ENCODE data around the gene RELB. TPM values are rescaled to one million over a fixed set of nuclear protein-coding genes. Genes with fewer than 3 reads are reported as not detected.
A peak's percentile ranks its signal among the peaks of the same experiment; 100 is the strongest.

Gene RELB
- total RNA-seq, 8 experiments from 2014 or later, result 1.7 to 15.4 (median 5.4) TPM

DNA sequence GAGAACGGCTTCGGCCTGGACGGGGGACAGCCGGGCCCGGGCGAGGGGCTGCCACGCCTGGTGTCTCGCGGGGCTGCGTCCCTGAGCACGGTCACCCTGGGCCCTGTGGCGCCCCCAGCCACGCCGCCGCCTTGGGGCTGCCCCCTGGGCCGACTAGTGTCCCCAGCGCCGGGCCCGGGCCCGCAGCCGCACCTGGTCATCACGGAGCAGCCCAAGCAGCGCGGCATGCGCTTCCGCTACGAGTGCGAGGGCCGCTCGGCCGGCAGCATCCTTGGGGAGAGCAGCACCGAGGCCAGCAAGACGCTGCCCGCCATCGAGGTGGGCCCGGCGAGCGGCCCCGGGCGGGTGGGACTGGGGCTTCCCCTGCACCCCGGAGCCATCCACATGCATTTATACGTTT lies 10.7 kb downstream of the RELB start:
- WGBS, 10 experiments, result 91 to 100% methylated on average over 6 to 10 of the region's 42 CpGs; no CpG with 5 or more reads in 8 of the 10 experiments
- Histone ChIP-seq H3K4me3 (no peak overlapping the region), H3K27ac (no peak overlapping the region), H3K4me1 (replicated peaks in 1 of 2) (no peaks in the 10 kb centered on the region)
- no peak for ATAC-seq (replicated peaks in 6 of 8)
- in situ Hi-C loops (cut with MboI; ENCODE audit: low pct_unique_long_range_greater_than_20kb in 2 of 9, low sequenced_read_pairs in 9 of 9, unreplicated experiment in 9 of 9), result no loop called here

DNA sequence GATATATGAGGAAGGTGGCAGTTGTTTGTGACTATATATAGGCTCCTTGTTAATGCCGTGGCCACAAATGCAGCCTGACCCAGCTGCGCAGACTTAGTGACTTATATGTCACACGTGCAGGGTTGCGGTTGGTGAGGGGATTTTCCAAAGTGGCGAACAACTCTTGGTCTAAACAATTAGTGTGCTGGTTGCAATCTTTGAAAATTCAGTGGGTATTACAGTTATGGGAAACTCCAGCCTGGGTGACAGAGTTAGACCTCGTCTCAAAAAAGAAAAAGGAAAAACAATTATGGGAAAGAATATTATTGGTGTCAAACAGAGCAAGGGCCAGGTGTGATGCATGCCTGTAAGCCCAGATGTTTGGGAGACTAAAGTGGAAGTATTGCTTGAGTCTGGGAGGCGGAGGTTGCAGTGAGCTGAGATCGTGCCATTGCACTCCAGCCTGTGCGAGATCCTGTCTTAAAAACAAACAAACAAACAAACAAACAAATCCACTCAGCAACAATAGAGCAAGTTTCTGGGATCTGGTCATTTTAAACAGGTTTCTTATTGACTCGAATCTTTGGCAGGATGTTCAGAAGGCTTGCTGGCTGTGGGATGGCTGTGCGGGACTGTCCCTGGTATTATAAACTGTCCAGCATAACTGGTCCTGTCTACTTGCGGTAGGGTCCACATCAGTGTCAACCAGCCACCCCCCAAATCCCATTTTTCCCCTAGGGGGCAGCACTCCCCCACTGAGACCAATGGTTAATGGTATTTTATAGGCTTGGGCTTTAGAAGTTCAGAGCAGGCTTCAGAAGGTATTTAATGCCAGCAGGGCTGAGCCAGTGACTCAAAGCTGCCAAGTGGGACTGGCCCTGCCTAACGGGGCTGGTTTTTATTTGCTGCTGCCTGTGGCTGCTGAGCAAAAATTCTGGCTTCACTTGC lies 15.4 kb downstream of the RELB start:
- Histone ChIP-seq H3K27ac (no peak overlapping the region), H3K4me1 (replicated peaks in 1 of 2) (no peaks in the 10 kb centered on the region), H3K4me3 (no peak overlapping the region)
- ATAC-seq (replicated peaks in 6 of 8), result peak; percentile 73 to 94 (median 90)
- 18 to 73% (median 69%) methylated on average over 3 to 11 of the region's 13 CpGs; no CpG with 5 or more reads in 2 of the 10 experiments for WGBS, 10 experiments
- in situ Hi-C loops (cut with MboI; ENCODE audit: low pct_unique_long_range_greater_than_20kb in 2 of 9, low sequenced_read_pairs in 9 of 9, unreplicated experiment in 9 of 9), result no loop called here

DNA sequence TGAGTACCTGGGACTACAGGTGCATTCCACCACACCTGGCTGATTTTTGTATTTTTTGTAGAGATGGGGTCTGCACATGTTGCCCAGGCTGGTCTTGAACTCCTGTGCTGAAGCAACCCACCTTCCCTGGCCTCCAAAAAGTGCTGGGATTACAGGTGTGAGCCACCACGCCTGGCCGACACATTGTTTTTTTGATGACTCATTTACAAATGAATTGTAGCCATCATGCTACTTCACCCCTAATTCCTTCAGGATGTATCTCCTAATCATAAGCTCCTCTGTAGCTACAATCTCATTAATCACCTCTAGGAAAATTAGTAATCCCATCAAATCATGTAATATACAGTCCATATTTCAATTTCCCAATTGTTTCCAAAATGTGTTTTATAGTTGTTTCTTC lies 17.9 kb downstream of the RELB start:
- no peak overlapping the region for H3K27ac ChIP-seq
- in situ Hi-C loops (cut with MboI; ENCODE audit: low pct_unique_long_range_greater_than_20kb in 2 of 9, low sequenced_read_pairs in 9 of 9, unreplicated experiment in 9 of 9), result no loop called here
- H3K4me1 ChIP-seq (replicated peaks in 1 of 2), result no peaks in the 10 kb centered on the region
- 60 to 84% (median 80%) methylated on average over 1 to 2 of the region's 2 CpGs; no CpG with 5 or more reads in 5 of the 10 experiments for WGBS, 10 experiments
- ATAC-seq (replicated peaks in 6 of 8), result no peak
- no peak overlapping the region for H3K4me3 ChIP-seq

DNA sequence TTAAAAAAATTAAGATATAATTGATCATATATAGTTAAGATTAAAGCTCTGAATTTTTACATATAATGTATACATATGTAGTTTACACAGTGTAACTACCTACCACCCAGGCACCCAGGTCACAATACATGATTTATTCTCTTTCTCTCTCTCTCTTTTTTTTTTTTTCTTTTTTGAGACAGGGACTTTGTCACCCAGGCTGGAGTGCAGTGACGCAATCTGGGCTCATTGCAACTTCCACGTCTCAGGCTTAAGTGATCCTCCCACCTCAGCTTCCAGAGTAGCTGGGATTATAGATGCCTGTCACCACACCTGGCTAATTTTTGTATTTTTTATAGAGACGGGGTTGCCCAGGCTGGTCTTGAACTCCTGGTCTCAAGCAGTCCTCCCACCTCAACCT lies 18.8 kb downstream of the RELB start:
- no peak for ATAC-seq (replicated peaks in 6 of 8)
- WGBS, 10 experiments, result 60 to 100% (median 100%) methylated on average over 1 to 3 of the region's 3 CpGs; no CpG with 5 or more reads in 5 of the 10 experiments
- Histone ChIP-seq H3K27ac (no peak overlapping the region), H3K4me3 (no peak overlapping the region), H3K4me1 (replicated peaks in 1 of 2) (no peaks in the 10 kb centered on the region)
- in situ Hi-C loops (cut with MboI; ENCODE audit: low pct_unique_long_range_greater_than_20kb in 2 of 9, low sequenced_read_pairs in 9 of 9, unreplicated experiment in 9 of 9), result no loop called here

DNA sequence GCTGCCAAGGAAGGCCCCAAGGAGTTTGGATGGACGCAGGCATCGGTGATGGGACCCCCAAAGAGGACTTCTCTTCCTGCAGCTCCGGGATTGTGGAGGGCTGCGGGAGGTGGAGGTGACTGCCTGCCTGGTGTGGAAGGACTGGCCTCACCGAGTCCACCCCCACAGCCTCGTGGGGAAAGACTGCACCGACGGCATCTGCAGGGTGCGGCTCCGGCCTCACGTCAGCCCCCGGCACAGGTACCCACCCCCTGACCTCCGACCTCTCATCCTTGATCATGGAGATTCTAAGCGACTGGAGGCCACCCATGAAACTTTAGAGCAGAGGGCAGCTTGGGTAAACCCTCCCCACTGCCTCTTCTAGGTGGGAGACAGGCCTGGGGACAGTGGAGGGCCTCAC lies 20.7 kb downstream of the RELB start:
- Histone ChIP-seq H3K27ac (no peak overlapping the region), H3K4me1 (replicated peaks in 1 of 2) (no peaks in the 10 kb centered on the region), H3K4me3 (no peak overlapping the region)
- no peak for ATAC-seq (replicated peaks in 6 of 8)
- in situ Hi-C loops (cut with MboI; ENCODE audit: low pct_unique_long_range_greater_than_20kb in 2 of 9, low sequenced_read_pairs in 9 of 9, unreplicated experiment in 9 of 9), result no loop called here
- 53 to 90% (median 79%) methylated on average over 1 to 13 of the region's 14 CpGs; no CpG with 5 or more reads in 4 of the 10 experiments for WGBS, 10 experiments

DNA sequence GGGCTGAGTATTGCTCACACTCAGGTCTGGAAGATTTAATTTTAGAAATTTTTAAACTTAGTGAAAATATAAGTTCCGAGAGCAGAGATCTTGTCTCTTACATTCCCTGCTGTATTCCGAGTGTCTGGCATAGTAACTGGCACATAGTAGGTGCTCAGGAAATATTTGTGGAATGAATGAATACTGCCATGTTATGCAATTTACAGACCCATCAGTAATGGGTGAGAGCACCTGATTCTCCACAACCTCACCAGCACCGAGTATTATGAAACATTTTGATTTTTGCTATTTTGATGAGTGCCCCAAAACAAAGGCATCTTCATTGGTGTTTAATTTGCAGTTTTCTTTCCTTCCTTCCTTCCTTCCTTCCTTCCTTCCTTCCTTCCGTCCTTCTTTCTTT lies 21.8 kb downstream of the RELB start:
- no peak for ATAC-seq (replicated peaks in 6 of 8)
- WGBS, 10 experiments, result 79 to 100% (median 95%) methylated on average over 1 to 3 of the region's 4 CpGs; no CpG with 5 or more reads in 2 of the 10 experiments
- in situ Hi-C loops (cut with MboI; ENCODE audit: low pct_unique_long_range_greater_than_20kb in 2 of 9, low sequenced_read_pairs in 9 of 9, unreplicated experiment in 9 of 9), result no loop called here
- Histone ChIP-seq H3K4me3 (no peak overlapping the region), H3K27ac (no peak overlapping the region), H3K4me1 (replicated peaks in 1 of 2) (no peaks in the 10 kb centered on the region)

DNA sequence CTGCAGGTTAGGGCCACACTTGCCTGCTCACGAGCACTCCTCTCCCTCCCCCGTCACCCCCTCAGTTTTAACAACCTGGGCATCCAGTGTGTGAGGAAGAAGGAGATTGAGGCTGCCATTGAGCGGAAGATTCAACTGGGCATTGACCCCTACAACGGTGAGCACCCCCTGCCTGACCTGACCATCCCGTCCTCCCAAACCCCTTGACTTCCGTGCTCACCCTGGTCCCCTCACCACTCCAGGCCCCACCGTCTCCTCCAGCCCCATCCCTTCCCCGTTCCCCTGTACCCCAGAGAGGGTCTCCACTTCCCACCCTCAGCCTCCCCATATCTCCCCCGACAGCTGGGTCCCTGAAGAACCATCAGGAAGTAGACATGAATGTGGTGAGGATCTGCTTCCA lies 24.0 kb downstream of the RELB start:
- H3K4me3 ChIP-seq, result no peak overlapping the region
- H3K27ac ChIP-seq, result no peak overlapping the region
- no peak for ATAC-seq (replicated peaks in 6 of 8)
- in situ Hi-C loops (cut with MboI; ENCODE audit: low pct_unique_long_range_greater_than_20kb in 2 of 9, low sequenced_read_pairs in 9 of 9, unreplicated experiment in 9 of 9), result no loop called here
- WGBS, 10 experiments, result no CpG with 5 or more reads among the region's 9 CpGs
- no peaks in the 10 kb centered on the region for H3K4me1 ChIP-seq (replicated peaks in 1 of 2)

DNA sequence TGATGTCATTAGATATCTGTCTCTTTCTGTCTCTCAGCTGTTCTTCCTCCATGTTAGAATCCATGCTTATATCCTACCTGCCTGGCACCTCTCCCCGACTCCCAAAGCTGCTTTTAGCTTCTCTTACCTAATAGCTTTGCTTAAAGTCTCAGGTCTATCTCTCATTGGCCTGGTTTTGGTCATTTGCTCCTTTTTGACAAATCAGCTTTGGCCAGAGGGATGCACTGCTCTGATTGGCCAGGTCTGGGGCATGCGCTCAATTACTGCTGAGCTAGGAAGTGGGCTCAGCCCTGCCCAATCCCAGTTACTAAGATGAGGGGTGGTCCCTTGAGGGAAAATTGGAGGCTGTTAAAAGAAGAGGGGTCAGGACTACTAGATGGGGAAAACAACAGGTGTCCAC lies 26.1 kb downstream of the RELB start:
- WGBS, 10 experiments, result 50 to 100% (median 90%) methylated on average over 1 to 2 of the region's 2 CpGs; no CpG with 5 or more reads in 3 of the 10 experiments
- ATAC-seq (replicated peaks in 6 of 8), result peak in 1 of 8 experiments; percentile 26

DNA sequence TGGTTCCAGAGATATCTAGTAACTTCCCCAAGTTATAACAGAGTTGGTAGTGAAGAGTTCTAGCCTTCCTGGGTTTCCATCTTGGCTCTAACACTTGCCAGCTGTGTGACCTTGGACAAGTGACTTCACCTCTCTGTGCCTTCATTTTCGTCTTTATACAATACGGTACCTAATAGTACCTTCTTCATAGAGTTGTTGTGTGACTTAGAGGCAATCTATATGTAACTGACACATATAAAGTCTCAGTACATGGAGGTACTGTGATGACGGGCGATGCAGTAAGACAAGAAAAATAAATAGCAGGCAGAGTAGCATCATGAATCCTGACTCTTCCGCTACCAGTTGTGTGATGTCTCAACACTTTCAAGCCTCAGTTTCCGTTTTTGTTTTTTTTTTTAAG lies 29.6 kb downstream of the RELB start:
- no peak for ATAC-seq (replicated peaks in 6 of 8)
- 74 to 100% (median 87%) methylated on average over 1 to 6 of the region's 6 CpGs for WGBS, 10 experiments

More for the DNA sequence above, 26.1 kb downstream of the RELB start:
- in situ Hi-C loops (cut with MboI; ENCODE audit: low pct_unique_long_range_greater_than_20kb in 2 of 9, low sequenced_read_pairs in 9 of 9, unreplicated experiment in 9 of 9), result no loop called here
- Histone ChIP-seq H3K4me3 (no peak overlapping the region), H3K27ac (no peak overlapping the region), H3K4me1 (replicated peaks in 1 of 2) (no peaks in the 10 kb centered on the region)

DNA sequence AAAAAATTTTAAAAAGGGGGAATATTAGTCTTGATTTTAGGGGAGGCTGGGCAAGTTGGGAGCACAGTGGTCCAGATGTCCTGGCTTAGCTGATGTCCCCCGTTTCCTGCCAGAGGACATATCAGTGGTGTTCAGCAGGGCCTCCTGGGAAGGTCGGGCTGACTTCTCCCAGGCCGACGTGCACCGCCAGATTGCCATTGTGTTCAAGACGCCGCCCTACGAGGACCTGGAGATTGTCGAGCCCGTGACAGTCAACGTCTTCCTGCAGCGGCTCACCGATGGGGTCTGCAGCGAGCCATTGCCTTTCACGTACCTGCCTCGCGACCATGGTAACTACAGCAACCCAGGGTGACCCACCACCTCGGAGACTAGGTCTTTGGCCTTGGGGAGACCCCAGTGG lies 31.2 kb downstream of the RELB start:
- in situ Hi-C loops (cut with MboI; ENCODE audit: low pct_unique_long_range_greater_than_20kb in 2 of 9, low sequenced_read_pairs in 9 of 9, unreplicated experiment in 9 of 9), result no loop called here
- 40 to 100% (median 93%) methylated on average over 1 to 3 of the region's 18 CpGs; no CpG with 5 or more reads in 4 of the 10 experiments for WGBS, 10 experiments
- H3K27ac ChIP-seq, result no peak overlapping the region
- H3K4me1 ChIP-seq (replicated peaks in 1 of 2), result no peaks in the 10 kb centered on the region
- no peak for ATAC-seq (replicated peaks in 6 of 8)
- no peak overlapping the region for H3K4me3 ChIP-seq

More for the DNA sequence above, 29.6 kb downstream of the RELB start:
- no peak overlapping the region for H3K27ac ChIP-seq
- H3K4me3 ChIP-seq, result no peak overlapping the region
- in situ Hi-C loops (cut with MboI; ENCODE audit: low pct_unique_long_range_greater_than_20kb in 2 of 9, low sequenced_read_pairs in 9 of 9, unreplicated experiment in 9 of 9), result no loop called here
- H3K4me1 ChIP-seq (replicated peaks in 1 of 2), result no peaks in the 10 kb centered on the region

DNA sequence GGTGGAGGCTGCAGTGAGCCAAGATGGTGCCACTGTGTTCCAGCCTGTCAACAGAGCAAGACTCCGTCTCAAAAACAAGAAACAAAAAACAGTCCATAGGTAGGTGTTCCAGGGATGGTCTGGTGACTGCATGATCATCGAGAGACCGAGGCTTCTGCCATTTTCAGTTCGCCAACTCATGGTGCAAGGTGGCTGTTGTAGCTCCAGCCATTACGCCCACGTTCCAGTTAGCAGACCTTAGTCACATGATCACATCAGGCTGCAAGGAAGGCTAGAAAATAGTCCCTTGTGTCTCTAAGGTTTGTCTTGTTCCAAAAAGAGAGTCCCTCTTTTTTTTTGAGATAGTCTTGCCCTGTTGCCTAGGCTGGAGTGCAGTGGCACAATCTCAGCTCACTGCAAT lies 34.5 kb downstream of the RELB start:
- ATAC-seq (replicated peaks in 6 of 8), result no peak
- Histone ChIP-seq H3K4me1 (replicated peaks in 1 of 2) (peaks cover 7 to 11% of the 10 kb centered on the region in 2 donors), H3K27ac (no peak overlapping the region), H3K4me3 (no peak overlapping the region)
- WGBS, 10 experiments, result 80 to 100% (median 90%) methylated on average over 1 to 6 of the region's 6 CpGs; no CpG with 5 or more reads in 5 of the 10 experiments
- in situ Hi-C loops (cut with MboI; ENCODE audit: low pct_unique_long_range_greater_than_20kb in 2 of 9, low sequenced_read_pairs in 9 of 9, unreplicated experiment in 9 of 9), result no loop called here

DNA sequence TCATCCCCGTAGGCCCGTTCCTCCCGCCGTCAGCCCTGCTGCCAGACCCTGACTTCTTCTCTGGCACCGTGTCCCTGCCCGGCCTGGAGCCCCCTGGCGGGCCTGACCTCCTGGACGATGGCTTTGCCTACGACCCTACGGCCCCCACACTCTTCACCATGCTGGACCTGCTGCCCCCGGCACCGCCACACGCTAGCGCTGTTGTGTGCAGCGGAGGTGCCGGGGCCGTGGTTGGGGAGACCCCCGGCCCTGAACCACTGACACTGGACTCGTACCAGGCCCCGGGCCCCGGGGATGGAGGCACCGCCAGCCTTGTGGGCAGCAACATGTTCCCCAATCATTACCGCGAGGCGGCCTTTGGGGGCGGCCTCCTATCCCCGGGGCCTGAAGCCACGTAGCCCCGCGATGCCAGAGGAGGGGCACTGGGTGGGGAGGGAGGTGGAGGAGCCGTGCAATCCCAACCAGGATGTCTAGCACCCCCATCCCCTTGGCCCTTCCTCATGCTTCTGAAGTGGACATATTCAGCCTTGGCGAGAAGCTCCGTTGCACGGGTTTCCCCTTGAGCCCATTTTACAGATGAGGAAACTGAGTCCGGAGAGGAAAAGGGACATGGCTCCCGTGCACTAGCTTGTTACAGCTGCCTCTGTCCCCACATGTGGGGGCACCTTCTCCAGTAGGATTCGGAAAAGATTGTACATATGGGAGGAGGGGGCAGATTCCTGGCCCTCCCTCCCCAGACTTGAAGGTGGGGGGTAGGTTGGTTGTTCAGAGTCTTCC lies 36.3 kb downstream of the RELB start:
- WGBS, 10 experiments, result 60 to 100% (median 87%) methylated on average over 2 to 8 of the region's 37 CpGs; no CpG with 5 or more reads in 3 of the 10 experiments
- in situ Hi-C loops (cut with MboI; ENCODE audit: low pct_unique_long_range_greater_than_20kb in 2 of 9, low sequenced_read_pairs in 9 of 9, unreplicated experiment in 9 of 9), result no loop called here
- H3K4me1 ChIP-seq (replicated peaks in 1 of 2), result peaks cover 7 to 11% of the 10 kb centered on the region in 2 donors
- H3K4me3 ChIP-seq, result no peak overlapping the region
- ATAC-seq (replicated peaks in 6 of 8), result no peak
- H3K27ac ChIP-seq, result no peak overlapping the region
